NCI-H526 treated with DMSO at 0.1 percent for 48 hours (cell line): ENCODE results near the gene PLA2R1.
"Not testable (repeated sequence)": the region's sequence is repeated elsewhere in the genome, so short reads cannot be mapped to it uniquely, and the experiment has no call there.

ENCODE experiments used
- DNase-seq: peaks from one replicate; lab custom pipeline; 2025; lab: John Stamatoyannopoulos, UW

Gene PLA2R1

GRCh38 chr2:159982842-159983785 is 79.3 kb downstream of the PLA2R1 start:
- DNase-seq: no peak

GRCh38 chr2:159982270-159982669 is 80.1 kb downstream of the PLA2R1 start:
- no peak for DNase-seq

- DNase-seq: no peak
Measured at GRCh38 chr2:159976527-159977160, 85.8 kb downstream of the PLA2R1 start.

- DNase-seq: no peak
Measured at GRCh38 chr2:159973325-159973724, 89.1 kb downstream of the PLA2R1 start.

- no peak for DNase-seq
Measured at GRCh38 chr2:159971365-159972152, 90.9 kb downstream of the PLA2R1 start.

- not testable (repeated sequence) for DNase-seq
Measured at GRCh38 chr2:159970548-159970947, 91.9 kb downstream of the PLA2R1 start.

GRCh38 chr2:159968279-159968900 is 94.0 kb downstream of the PLA2R1 start:
- peak; percentile 23 for DNase-seq

GRCh38 chr2:159963700-159964099 is 98.7 kb downstream of the PLA2R1 start:
- DNase-seq: no peak

GRCh38 chr2:159962513-159962912 is 99.9 kb downstream of the PLA2R1 start:
- not testable (repeated sequence) for DNase-seq

- no peak for DNase-seq
Measured at GRCh38 chr2:159961451-159961850, 101.0 kb downstream of the PLA2R1 start.

- DNase-seq: no peak
Measured at GRCh38 chr2:159961037-159961436, 101.4 kb downstream of the PLA2R1 start.

- no peak for DNase-seq
Measured at GRCh38 chr2:159960414-159960813, 102.0 kb downstream of the PLA2R1 start.

GRCh38 chr2:159959136-159959535 is 103.3 kb downstream of the PLA2R1 start:
- DNase-seq: no peak

- DNase-seq: no peak
Measured at GRCh38 chr2:159953136-159953823, 109.1 kb downstream of the PLA2R1 start.

- no peak for DNase-seq
Measured at GRCh38 chr2:159946326-159946999, 116.0 kb downstream of the PLA2R1 start.

- no peak for DNase-seq
Measured at GRCh38 chr2:159944874-159945273, 117.5 kb downstream of the PLA2R1 start.

- DNase-seq: no peak
Measured at GRCh38 chr2:159942146-159942545, 120.3 kb downstream of the PLA2R1 start.

GRCh38 chr2:159941729-159942128 is 120.7 kb downstream of the PLA2R1 start:
- DNase-seq: no peak

GRCh38 chr2:159939946-159940345 is 122.5 kb downstream of the PLA2R1 start:
- DNase-seq: peak; percentile 16

- DNase-seq: no peak
Measured at GRCh38 chr2:159938395-159938794, 124.0 kb downstream of the PLA2R1 start.

- DNase-seq: no peak
Measured at GRCh38 chr2:159936471-159936870, 125.9 kb downstream of the PLA2R1 start.
